H9 (cell line): ENCODE data around the gene SENP2. TPM values are rescaled to one million over a fixed set of nuclear protein-coding genes. Genes with fewer than 3 reads are reported as not detected.
A peak's percentile ranks its signal among the peaks of the same experiment; 100 is the strongest.

Experiments used
- DNase-seq: peaks from one replicate; pipeline ENCODE4 v3.0.0-alpha.2; 2017
- H2AFZ ChIP-seq: one replicate; pipeline ENCODE4 v1.6.1; 2013; ENCODE audit warnings: mild to moderate bottlenecking, low read length, control low read depth, moderate library complexity
- H2AK5ac ChIP-seq: 2 replicates; pipeline ENCODE4 v1.6.1; 2013; ENCODE audit warnings: low read length, control low read depth, mixed read lengths; ENCODE audit not compliant: insufficient read length
- H2BK120ac ChIP-seq: one replicate; pipeline ENCODE4 v1.6.1; 2013; ENCODE audit warnings: low read depth, mild to moderate bottlenecking, low read length, control low read depth, inconsistent platforms; ENCODE audit not compliant: poor library complexity, severe bottlenecking
- H2BK12ac ChIP-seq: 2 replicates; pipeline ENCODE4 v1.6.1; 2013; ENCODE audit warnings: low read length, control low read depth, mixed read lengths, low read depth; ENCODE audit not compliant: insufficient read length
- H2BK15ac ChIP-seq: 2 replicates; pipeline ENCODE4 v1.6.1; 2013; ENCODE audit warnings: low read depth, low read length, control low read depth
- H2BK20ac ChIP-seq: one replicate; pipeline ENCODE4 v1.6.1; 2013; ENCODE audit warnings: low read depth, mild to moderate bottlenecking, low read length, control low read depth, inconsistent platforms; ENCODE audit not compliant: poor library complexity, severe bottlenecking
- H2BK5ac ChIP-seq: 2 replicates; pipeline ENCODE4 v1.6.1; 2013; ENCODE audit warnings: low read length, control low read depth, mixed read lengths; ENCODE audit not compliant: insufficient read length
- H3K14ac ChIP-seq: 2 replicates; pipeline ENCODE4 v1.6.1; 2013; ENCODE audit warnings: low read length, control low read depth; ENCODE audit not compliant: insufficient read depth
- H3K18ac ChIP-seq: 2 replicates; pipeline ENCODE4 v1.6.1; 2013; ENCODE audit warnings: low read depth, mild to moderate bottlenecking, mixed read lengths, low read length, control low read depth; ENCODE audit not compliant: insufficient read length
- H3K23ac ChIP-seq: 2 replicates; pipeline ENCODE4 v1.6.1; 2013; ENCODE audit warnings: low read length, control low read depth, mixed read lengths, low read depth; ENCODE audit not compliant: insufficient read length
- H3K23me2 ChIP-seq: 2 replicates; pipeline ENCODE4 v1.6.1; 2013; ENCODE audit warnings: low read depth, mild to moderate bottlenecking, mixed read lengths, low read length, control low read depth; ENCODE audit not compliant: insufficient read length, poor library complexity, severe bottlenecking
- H3K27ac ChIP-seq: 2 replicates; pipeline ENCODE4 v1.5.1; 2013; ENCODE audit warnings: low read length, control low read depth, mixed read lengths, low read depth; ENCODE audit not compliant: insufficient read length
- H3K27me3 ChIP-seq: 2 replicates; pipeline ENCODE4 v1.6.1; 2013; ENCODE audit warnings: low read length, control low read depth, inconsistent platforms; ENCODE audit not compliant: insufficient read depth
- H3K4ac ChIP-seq: 2 replicates; pipeline ENCODE4 v1.6.1; 2013; ENCODE audit warnings: low read depth, mild to moderate bottlenecking, control low read depth, inconsistent platforms, low read length, moderate library complexity
- H3K4me1 ChIP-seq: 2 replicates; pipeline ENCODE4 v1.6.1; 2013; ENCODE audit warnings: low read length, control low read depth, inconsistent platforms; ENCODE audit not compliant: insufficient read depth
- H3K4me2 ChIP-seq: 2 replicates; pipeline ENCODE4 v1.6.1; 2013; ENCODE audit warnings: low read length, control low read depth, mixed read lengths; ENCODE audit not compliant: insufficient read length, insufficient read depth
- H3K56ac ChIP-seq: 2 replicates; pipeline ENCODE4 v1.6.1; 2013; ENCODE audit warnings: low read depth, mild to moderate bottlenecking, mixed read lengths, low read length, control low read depth; ENCODE audit not compliant: insufficient read length
- H3K79me1 ChIP-seq: 2 replicates; pipeline ENCODE4 v1.6.1; 2013; ENCODE audit warnings: low read depth, mild to moderate bottlenecking, moderate library complexity, low read length, control low read depth, inconsistent platforms; ENCODE audit not compliant: insufficient read depth, poor library complexity, severe bottlenecking
- H3K79me2 ChIP-seq: 2 replicates; pipeline ENCODE4 v1.6.1; 2013; ENCODE audit warnings: low read length, control low read depth, inconsistent platforms; ENCODE audit not compliant: insufficient read depth
- H3K9ac ChIP-seq: 2 replicates; pipeline ENCODE4 v1.6.1; 2013; ENCODE audit warnings: low read length, control low read depth, mixed read lengths; ENCODE audit not compliant: insufficient read length; ENCODE audit errors: extremely low read depth
- H3K9me3 ChIP-seq: one replicate; pipeline ENCODE4 v1.6.1; 2013; ENCODE audit warnings: low read depth, low read length, inconsistent platforms; ENCODE audit not compliant: control insufficient read depth
- H3T11ph ChIP-seq: one replicate; pipeline ENCODE4 v1.6.1; 2013; ENCODE audit warnings: mild to moderate bottlenecking, low read length, control low read depth, inconsistent platforms
- H4K20me1 ChIP-seq: one replicate; pipeline ENCODE4 v1.6.1; 2013; ENCODE audit not compliant: control insufficient read depth, insufficient read length, insufficient read depth
- H4K5ac ChIP-seq: 2 replicates; pipeline ENCODE4 v1.6.1; 2013; ENCODE audit warnings: low read depth, mild to moderate bottlenecking, mixed read lengths, low read length, control low read depth; ENCODE audit not compliant: insufficient read length
- H4K8ac ChIP-seq: replicated peaks from 2 replicates; pipeline ENCODE4 v1.6.1; 2013; ENCODE audit warnings: low read length, control low read depth, mixed read lengths, low read depth; ENCODE audit not compliant: insufficient read length
- H4K91ac ChIP-seq: 2 replicates; pipeline ENCODE4 v1.6.1; 2013; ENCODE audit warnings: low read depth, mild to moderate bottlenecking, moderate library complexity, mixed read lengths, low read length, control low read depth; ENCODE audit not compliant: insufficient read length
- H3K27ac Mint-ChIP-seq, 3 experiments: 2 replicates in 2 of 3; 3 replicates in 1 of 3; pipeline ENCODE4 v1.8.0; 2020 to 2021; ENCODE audit warnings: mixed read lengths in 3 of 3, mild to moderate bottlenecking in 1 of 3, moderate library complexity in 1 of 3
- H3K27me3 Mint-ChIP-seq: 2 replicates; pipeline ENCODE4 v1.8.0; 2021; ENCODE audit warnings: low read depth, mild to moderate bottlenecking, moderate library complexity, mixed read lengths
- H3K36me3 Mint-ChIP-seq, 3 experiments: 2 replicates in 2 of 3; 3 replicates in 1 of 3; pipeline ENCODE4 v1.8.0; 2020 to 2021; ENCODE audit warnings: low read depth in 3 of 3, mixed read lengths in 3 of 3; ENCODE audit not compliant: insufficient read depth in 1 of 3
- H3K4me1 Mint-ChIP-seq, 2 experiments: 2 replicates each; pipeline ENCODE4 v1.8.0; 2020; ENCODE audit warnings: mixed read lengths in 2 of 2
- H3K4me3 Mint-ChIP-seq, 2 experiments: 2 replicates in 1 of 2; 3 replicates in 1 of 2; pipeline ENCODE4 v1.8.0; 2020 to 2021; ENCODE audit warnings: mild to moderate bottlenecking in 2 of 2, mixed read lengths in 2 of 2, moderate library complexity in 1 of 2
- H3K9me3 Mint-ChIP-seq, 2 experiments: 2 replicates in 1 of 2; 3 replicates in 1 of 2; pipeline ENCODE4 v1.8.0; 2020; ENCODE audit warnings: mild to moderate bottlenecking in 2 of 2, mixed read lengths in 2 of 2, moderate library complexity in 1 of 2
- WGBS: extraction: QIAGEN DNeasy Blood & Tissue Kit; methylation state at CpG from one replicate; pipeline ENCODE4 v1.1.7; 2013; ENCODE audit warnings: missing lambda C conversion rate, low lambda C conversion rate, mixed read lengths; ENCODE audit not compliant: insufficient read length; ENCODE audit errors: extremely low coverage; 5-methylcytosine and 5-hydroxymethylcytosine counted together
- total RNA-seq: library from RNA; stranded (reverse); gene quantifications from 2 replicates; pipeline ENCODE4 v1.2.1, GENCODE V29; 2021
- TF ChIP-seq, protein P1 (sequence below): fragments of 200-600 bp; sonication (generic); conservative IDR thresholded peaks from 3 replicates; pipeline ENCODE4 v1.8.0; 2021; ENCODE audit warnings: antibody characterized with exemption, mild to moderate bottlenecking

Gene SENP2
- total RNA-seq, 1 experiment from 2014 or later = 90.1 TPM

DNA sequence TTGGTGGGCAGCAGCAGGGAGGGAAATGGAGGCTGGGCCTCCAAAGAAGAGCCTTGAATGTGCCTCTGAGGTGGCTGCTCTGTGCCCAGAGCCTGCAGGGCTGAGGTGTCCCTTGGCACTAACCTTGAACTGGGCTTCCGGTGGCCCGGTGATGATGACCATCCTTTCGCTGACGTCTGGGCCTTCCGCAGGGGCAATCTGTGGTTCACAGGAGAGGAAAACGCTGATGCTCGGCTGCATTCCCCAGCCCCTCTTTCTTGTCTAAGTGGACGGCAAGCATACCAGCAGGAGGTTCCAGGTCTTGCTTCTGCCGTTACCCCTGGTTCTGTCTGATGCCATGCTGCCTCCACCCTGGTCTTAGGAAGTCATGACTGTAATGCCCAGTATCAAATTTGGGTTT is 65.9 kb downstream of the SENP2 start:
- Mint-ChIP-seq H3K9me3 (no peaks in the 10 kb centered on the region), H3K4me1 (peaks cover 11 to 17% of the 10 kb centered on the region in 2 experiments), H3K4me3 (no peak overlapping the region), H3K27me3 (peaks cover 3% of the 10 kb centered on the region; the same call in 1 of the 2 replicates), H3K36me3 (peaks cover 43 to 91% (median 89%) of the 10 kb centered on the region in 3 experiments), H3K27ac (0 out of 7 replicates have a peak overlapping the region, but pooled peaks of 1 of the 3 experiments have one; percentile 50)
- Histone ChIP-seq H3K23ac (no peak overlapping the region), H4K5ac (no peak overlapping the region), H3T11ph (no peak overlapping the region), H2BK20ac (no peak overlapping the region), H2BK15ac (no peak overlapping the region), H2BK120ac (no peak overlapping the region), H2BK12ac (no peak overlapping the region), H3K79me2 (no peaks in the 10 kb centered on the region), H3K9ac (no peak overlapping the region), H3K27me3 (no peaks in the 10 kb centered on the region), H3K14ac (no peak overlapping the region; the same call in 1 of the 2 replicates), H3K4ac (no peak overlapping the region), H3K79me1 (no peaks in the 10 kb centered on the region), H4K20me1 (no peaks in the 10 kb centered on the region), H2BK5ac (no peak overlapping the region), H3K4me2 (no peak overlapping the region), H3K18ac (no peak overlapping the region), H3K27ac (no peak overlapping the region), H4K8ac (no peak overlapping the region), H3K56ac (no peak overlapping the region), H3K23me2 (no peaks in the 10 kb centered on the region), H3K9me3 (no peaks in the 10 kb centered on the region), H4K91ac (no peak overlapping the region), H2AFZ (no peak overlapping the region), H3K4me1 (no peaks in the 10 kb centered on the region), H2AK5ac (no peak overlapping the region)
- TF ChIP-seq, protein P1, sequence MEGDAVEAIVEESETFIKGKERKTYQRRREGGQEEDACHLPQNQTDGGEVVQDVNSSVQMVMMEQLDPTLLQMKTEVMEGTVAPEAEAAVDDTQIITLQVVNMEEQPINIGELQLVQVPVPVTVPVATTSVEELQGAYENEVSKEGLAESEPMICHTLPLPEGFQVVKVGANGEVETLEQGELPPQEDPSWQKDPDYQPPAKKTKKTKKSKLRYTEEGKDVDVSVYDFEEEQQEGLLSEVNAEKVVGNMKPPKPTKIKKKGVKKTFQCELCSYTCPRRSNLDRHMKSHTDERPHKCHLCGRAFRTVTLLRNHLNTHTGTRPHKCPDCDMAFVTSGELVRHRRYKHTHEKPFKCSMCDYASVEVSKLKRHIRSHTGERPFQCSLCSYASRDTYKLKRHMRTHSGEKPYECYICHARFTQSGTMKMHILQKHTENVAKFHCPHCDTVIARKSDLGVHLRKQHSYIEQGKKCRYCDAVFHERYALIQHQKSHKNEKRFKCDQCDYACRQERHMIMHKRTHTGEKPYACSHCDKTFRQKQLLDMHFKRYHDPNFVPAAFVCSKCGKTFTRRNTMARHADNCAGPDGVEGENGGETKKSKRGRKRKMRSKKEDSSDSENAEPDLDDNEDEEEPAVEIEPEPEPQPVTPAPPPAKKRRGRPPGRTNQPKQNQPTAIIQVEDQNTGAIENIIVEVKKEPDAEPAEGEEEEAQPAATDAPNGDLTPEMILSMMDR = no peak
- DNase-seq = no peak
- WGBS = no CpG with 5 or more reads among the region's 9 CpGs
